Measurements from ENCODE around the gene HADH. TPM values are rescaled to one million over a fixed set of nuclear protein-coding genes. Genes with fewer than 3 reads are reported as not detected.

HADH gene
- 12.5 and 13.4 TPM in 2 replicates for total RNA-seq (2014; rRNA removed; shearing (Covaris generic))

GRCh38 chr4:107989537-107990386, at the start of gene HADH:
TSS of gene HADH (plus strand) at chr4:107989889. CDS start at chr4:107989933, 44 bp downstream.

Other genes starting within 250 kb of the HADH start
- gene SGMS2, start 165.0 kb upstream of the HADH start, total RNA-seq (2014; rRNA removed; shearing (Covaris generic)): 23.2 and 25.6 TPM in 2 replicates
- gene CYP2U1, start 58.3 kb upstream of the HADH start, total RNA-seq (2014; rRNA removed; shearing (Covaris generic)): 1.8 and 2.3 TPM in 2 replicates
- gene LEF1, start 179.0 kb downstream of the HADH start, total RNA-seq (2014; rRNA removed; shearing (Covaris generic)): 30.4 and 33.9 TPM in 2 replicates

All from A375 (cell line).